ENCODE results near the gene HDAC4.
A peak's percentile ranks its signal among the peaks of the same experiment; 100 is the strongest.

DNA sequence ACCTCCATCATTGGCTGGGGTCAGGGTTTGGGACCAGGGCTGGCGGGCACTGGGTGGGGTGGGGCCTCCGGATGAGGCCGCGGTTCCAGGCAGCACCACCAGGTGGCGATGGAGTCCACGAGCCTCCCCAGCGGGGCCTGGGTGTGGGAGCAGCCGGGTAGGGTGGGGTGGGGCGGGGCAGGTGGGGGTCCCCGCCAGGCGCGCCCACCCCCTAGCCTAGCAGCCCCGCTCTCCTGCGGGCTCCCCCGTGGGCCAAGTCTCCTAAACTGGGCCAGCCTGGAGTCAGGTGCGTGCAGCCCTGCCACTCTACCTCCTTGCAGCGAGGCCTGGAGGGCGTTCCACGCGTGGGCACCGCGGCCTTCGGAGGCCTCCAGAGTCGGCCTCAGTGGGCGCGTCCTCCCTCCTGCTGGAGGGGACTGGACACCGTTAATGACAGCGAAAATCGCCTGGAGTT, 365.4 kb downstream of the HDAC4 start:
- TF ChIP-seq RFX5 (IDR thresholded peaks at IDR 0.05; ENCODE audit: low read depth, low read length) (no peak), FOS (IDR thresholded peaks at IDR 0.05; ENCODE audit: low read depth, low read length) (no peak), SMC3 (IDR thresholded peaks at IDR 0.05; ENCODE audit: low read depth, low read length) (peak; percentile 63), MAZ (IDR thresholded peaks at IDR 0.05; ENCODE audit: borderline replicate concordance, low read depth, low read length) (peak; percentile 27; the same call in 1 of the 2 replicates), POLR2A (IDR thresholded peaks at IDR 0.05; ENCODE audit: low read depth, low read length) (no peak), MXI1 (IDR thresholded peaks at IDR 0.05; ENCODE audit: borderline replicate concordance, low read depth, low read length) (no peak), BHLHE40 (IDR thresholded peaks at IDR 0.05; ENCODE audit: low read depth, low read length) (no peak)
- TF ChIP-seq, protein P1, sequence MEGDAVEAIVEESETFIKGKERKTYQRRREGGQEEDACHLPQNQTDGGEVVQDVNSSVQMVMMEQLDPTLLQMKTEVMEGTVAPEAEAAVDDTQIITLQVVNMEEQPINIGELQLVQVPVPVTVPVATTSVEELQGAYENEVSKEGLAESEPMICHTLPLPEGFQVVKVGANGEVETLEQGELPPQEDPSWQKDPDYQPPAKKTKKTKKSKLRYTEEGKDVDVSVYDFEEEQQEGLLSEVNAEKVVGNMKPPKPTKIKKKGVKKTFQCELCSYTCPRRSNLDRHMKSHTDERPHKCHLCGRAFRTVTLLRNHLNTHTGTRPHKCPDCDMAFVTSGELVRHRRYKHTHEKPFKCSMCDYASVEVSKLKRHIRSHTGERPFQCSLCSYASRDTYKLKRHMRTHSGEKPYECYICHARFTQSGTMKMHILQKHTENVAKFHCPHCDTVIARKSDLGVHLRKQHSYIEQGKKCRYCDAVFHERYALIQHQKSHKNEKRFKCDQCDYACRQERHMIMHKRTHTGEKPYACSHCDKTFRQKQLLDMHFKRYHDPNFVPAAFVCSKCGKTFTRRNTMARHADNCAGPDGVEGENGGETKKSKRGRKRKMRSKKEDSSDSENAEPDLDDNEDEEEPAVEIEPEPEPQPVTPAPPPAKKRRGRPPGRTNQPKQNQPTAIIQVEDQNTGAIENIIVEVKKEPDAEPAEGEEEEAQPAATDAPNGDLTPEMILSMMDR (conservative IDR thresholded peaks at IDR 0.05; ENCODE audit: low read depth, low read length), result peak; percentile 68
- TF ChIP-seq, protein P2, sequence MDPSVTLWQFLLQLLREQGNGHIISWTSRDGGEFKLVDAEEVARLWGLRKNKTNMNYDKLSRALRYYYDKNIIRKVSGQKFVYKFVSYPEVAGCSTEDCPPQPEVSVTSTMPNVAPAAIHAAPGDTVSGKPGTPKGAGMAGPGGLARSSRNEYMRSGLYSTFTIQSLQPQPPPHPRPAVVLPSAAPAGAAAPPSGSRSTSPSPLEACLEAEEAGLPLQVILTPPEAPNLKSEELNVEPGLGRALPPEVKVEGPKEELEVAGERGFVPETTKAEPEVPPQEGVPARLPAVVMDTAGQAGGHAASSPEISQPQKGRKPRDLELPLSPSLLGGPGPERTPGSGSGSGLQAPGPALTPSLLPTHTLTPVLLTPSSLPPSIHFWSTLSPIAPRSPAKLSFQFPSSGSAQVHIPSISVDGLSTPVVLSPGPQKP (IDR thresholded peaks at IDR 0.05; ENCODE audit: borderline replicate concordance, low read depth, low read length), result no peak
- TF ChIP-seq, protein P3, sequence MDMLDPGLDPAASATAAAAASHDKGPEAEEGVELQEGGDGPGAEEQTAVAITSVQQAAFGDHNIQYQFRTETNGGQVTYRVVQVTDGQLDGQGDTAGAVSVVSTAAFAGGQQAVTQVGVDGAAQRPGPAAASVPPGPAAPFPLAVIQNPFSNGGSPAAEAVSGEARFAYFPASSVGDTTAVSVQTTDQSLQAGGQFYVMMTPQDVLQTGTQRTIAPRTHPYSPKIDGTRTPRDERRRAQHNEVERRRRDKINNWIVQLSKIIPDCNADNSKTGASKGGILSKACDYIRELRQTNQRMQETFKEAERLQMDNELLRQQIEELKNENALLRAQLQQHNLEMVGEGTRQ (IDR thresholded peaks at IDR 0.05; ENCODE audit: low read depth, low read length), result no peak

Measured in IMR-90 (cell line).